Neutrophil (primary cell): ENCODE measurements around the gene GALNT13.

Experiments used
- H3K27ac ChIP-seq: fragments of 200-600 bp; sonication (generic); 2 replicates; pipeline ENCODE4 v1.5.1; 2016; ENCODE audit warnings: mild to moderate bottlenecking, moderate library complexity
- H3K27me3 ChIP-seq: fragments of 200-600 bp; sonication (generic); 2 replicates; pipeline ENCODE4 v1.6.0; 2016; ENCODE audit warnings: mild to moderate bottlenecking
- H3K36me3 ChIP-seq: fragments of 200-600 bp; sonication (generic); 2 replicates; pipeline ENCODE4 v1.5.1; 2017
- H3K4me1 ChIP-seq, 2 experiments: fragments of 200-600 bp in 1 of 2; sonication (generic) in 1 of 2; 1 replicate in 1 of 2; 2 replicates in 1 of 2; pipeline versions ENCODE4 v1.5.1 to v1.6.1; 2013 to 2016; ENCODE audit warnings: low read depth in 1 of 2, low read length in 1 of 2, mild to moderate bottlenecking in 1 of 2, moderate library complexity in 1 of 2; ENCODE audit not compliant: control insufficient read depth in 1 of 2, insufficient read depth in 1 of 2
- H3K4me3 ChIP-seq, 2 experiments: fragments of 200-600 bp in 1 of 2; sonication (generic) in 1 of 2; 1 replicate in 1 of 2; 2 replicates in 1 of 2; pipeline ENCODE4 v1.5.1; 2013 to 2016; ENCODE audit warnings: low read depth in 1 of 2, low read length in 1 of 2, mild to moderate bottlenecking in 1 of 2, moderate library complexity in 1 of 2
- H3K9me3 ChIP-seq: fragments of 200-600 bp; sonication (generic); 2 replicates; pipeline ENCODE4 v1.5.1; 2016
- TF ChIP-seq, protein P1 (sequence below): fragments of 200-600 bp; sonication (generic); IDR thresholded peaks from 2 replicates; pipeline ENCODE4 v1.5.1; 2016; ENCODE audit warnings: antibody characterized with exemption

The GALNT13 gene

DNA sequence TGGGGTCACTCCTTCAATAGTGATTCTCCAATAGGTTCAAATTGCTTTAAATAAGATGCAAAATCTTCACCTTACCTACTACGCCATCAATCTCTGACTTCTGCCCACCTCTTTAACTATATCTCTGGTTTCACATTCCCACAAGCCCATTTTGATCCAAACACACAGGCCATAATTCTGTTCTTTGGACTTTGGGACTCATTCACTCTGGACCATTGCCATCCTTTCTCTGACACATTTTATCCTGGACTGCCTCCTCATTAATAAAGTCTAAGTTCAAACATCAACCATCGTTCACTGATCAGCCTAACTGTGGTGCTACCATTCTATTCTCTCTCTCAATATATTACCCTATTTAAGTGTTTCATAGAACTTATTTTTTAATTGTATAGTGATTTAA is 332.2 kb downstream of the GALNT13 start:
- Histone ChIP-seq H3K4me3 (no peak overlapping the region), H3K27ac (no peak overlapping the region), H3K4me1 (no peaks in the 10 kb centered on the region), H3K9me3 (no peaks in the 10 kb centered on the region), H3K36me3 (no peaks in the 10 kb centered on the region), H3K27me3 (no peaks in the 10 kb centered on the region)
- TF ChIP-seq, protein P1, sequence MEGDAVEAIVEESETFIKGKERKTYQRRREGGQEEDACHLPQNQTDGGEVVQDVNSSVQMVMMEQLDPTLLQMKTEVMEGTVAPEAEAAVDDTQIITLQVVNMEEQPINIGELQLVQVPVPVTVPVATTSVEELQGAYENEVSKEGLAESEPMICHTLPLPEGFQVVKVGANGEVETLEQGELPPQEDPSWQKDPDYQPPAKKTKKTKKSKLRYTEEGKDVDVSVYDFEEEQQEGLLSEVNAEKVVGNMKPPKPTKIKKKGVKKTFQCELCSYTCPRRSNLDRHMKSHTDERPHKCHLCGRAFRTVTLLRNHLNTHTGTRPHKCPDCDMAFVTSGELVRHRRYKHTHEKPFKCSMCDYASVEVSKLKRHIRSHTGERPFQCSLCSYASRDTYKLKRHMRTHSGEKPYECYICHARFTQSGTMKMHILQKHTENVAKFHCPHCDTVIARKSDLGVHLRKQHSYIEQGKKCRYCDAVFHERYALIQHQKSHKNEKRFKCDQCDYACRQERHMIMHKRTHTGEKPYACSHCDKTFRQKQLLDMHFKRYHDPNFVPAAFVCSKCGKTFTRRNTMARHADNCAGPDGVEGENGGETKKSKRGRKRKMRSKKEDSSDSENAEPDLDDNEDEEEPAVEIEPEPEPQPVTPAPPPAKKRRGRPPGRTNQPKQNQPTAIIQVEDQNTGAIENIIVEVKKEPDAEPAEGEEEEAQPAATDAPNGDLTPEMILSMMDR: no peak

DNA sequence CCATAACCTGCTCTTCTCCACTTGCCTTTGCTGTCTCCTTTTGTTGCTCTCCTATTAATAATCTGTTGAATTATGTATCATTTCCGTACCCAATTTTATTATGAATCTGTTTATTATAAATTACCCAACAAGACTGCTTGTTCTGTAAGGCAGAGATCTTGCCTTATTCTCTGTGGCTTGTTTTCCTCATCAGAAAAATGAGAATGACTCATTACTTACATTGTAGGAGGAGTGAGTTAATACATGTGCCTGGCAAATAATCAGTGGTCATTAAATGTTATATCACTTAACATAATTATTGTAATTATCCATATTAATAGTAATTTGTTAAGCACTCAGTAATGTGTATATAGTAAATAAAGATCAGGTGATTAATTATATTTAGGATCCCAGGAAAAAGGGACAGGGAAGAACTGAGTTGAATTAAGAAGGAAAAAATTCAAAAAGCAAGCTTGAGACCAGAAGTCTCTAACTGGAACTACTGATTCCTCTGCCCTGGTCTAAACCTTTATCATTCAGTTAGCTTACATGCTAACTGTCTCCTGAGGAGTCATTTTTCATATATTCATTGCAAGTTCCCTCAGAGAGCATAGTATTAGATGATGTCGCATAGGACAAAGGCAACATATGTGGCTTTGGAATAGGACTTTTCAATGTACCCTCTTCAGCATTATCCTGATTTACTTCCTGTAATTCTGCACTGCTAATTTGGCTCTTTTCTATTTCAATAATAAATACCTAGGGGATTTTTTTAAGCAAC is 335.7 kb downstream of the GALNT13 start:
- no peak overlapping the region for H3K4me3 ChIP-seq
- H3K4me1 ChIP-seq: no peaks in the 10 kb centered on the region
- TF ChIP-seq, protein P1: no peak
- H3K27ac ChIP-seq: no peak overlapping the region
- H3K36me3 ChIP-seq: no peaks in the 10 kb centered on the region
- no peaks in the 10 kb centered on the region for H3K27me3 ChIP-seq
- H3K9me3 ChIP-seq: no peaks in the 10 kb centered on the region

DNA sequence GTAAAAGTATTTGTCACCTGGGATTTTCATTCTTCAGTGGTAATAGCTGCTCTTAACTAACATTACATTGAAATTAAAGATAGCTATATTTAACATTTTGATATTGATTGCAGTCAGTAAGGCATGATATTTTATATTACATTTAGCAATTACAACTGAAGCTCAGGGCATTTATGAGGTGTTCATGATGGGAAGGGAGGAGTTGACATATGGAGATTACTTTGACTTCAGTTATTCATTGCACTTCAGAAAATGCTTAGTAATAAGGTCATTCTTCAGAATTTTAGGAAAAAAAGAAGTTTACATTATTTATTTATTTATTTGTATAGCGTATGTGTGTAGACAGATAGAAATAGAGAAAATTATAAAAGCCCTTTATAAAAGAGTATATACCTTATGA is 352.0 kb downstream of the GALNT13 start:
- Histone ChIP-seq H3K27me3 (no peaks in the 10 kb centered on the region), H3K27ac (no peak overlapping the region), H3K4me3 (no peak overlapping the region), H3K9me3 (no peaks in the 10 kb centered on the region), H3K4me1 (no peaks in the 10 kb centered on the region), H3K36me3 (no peaks in the 10 kb centered on the region)
- TF ChIP-seq, protein P1: no peak

DNA sequence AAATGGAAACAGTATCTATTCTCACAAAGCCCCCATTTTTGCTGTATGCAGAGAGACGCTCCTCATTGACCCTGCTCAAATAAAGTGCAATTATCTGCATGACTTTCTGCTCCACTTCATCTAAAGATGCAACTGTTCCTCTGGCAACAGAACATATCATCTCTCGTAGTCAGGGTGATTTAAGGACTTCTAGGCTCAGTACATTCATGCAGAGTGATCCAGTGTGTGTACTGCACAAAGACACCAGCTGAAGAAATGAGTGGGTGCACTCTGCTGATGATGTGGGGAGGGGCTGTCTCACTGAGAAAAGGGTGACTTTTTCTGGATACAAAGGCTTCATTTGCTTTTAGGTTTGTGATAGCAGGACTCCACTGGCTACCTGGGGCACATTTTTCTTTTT is 355.2 kb downstream of the GALNT13 start:
- Histone ChIP-seq H3K4me1 (no peaks in the 10 kb centered on the region), H3K27me3 (no peaks in the 10 kb centered on the region), H3K4me3 (no peak overlapping the region), H3K27ac (no peak overlapping the region), H3K36me3 (no peaks in the 10 kb centered on the region), H3K9me3 (no peaks in the 10 kb centered on the region)
- TF ChIP-seq, protein P1: no peak

DNA sequence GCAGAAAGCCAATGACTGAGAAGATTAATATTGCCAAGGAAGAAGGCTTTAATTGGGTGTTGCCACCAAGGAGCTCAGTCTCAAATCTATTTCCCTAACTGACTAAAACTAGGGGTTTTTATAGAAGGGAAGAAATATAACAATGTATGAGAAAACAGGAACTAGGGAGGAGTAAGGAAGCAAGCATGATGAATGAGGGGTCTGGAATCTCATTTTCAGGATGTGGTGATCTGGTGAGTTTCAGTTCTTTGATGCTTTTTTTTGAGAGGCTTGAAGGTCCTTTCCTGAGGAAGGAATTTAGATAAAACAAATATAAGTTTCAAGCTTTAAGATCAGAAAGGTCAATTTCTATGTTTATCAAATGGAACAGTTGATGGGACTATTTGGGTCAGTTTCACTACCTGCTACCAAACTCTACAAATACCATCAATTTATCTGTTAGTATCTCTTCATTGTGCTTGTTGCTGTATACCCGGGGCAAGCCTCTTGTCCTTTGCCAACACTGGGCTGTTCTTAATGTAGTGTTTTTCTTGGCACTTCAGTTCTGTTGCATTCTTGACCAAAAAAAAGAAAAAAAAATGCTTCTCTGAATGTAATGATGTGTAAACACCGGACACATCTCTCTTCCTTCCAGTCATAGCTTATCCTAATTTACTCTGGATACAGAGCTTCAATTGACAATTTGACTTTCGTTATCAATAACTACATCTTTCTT is 357.0 kb downstream of the GALNT13 start:
- Histone ChIP-seq H3K27ac (no peak overlapping the region), H3K9me3 (no peaks in the 10 kb centered on the region), H3K27me3 (no peaks in the 10 kb centered on the region), H3K36me3 (no peaks in the 10 kb centered on the region), H3K4me3 (no peak overlapping the region), H3K4me1 (no peaks in the 10 kb centered on the region)
- TF ChIP-seq, protein P1: no peak
